NB4 (cell line): ENCODE data around the gene IL5RA.

Experiments used
- DNase-seq: peaks from one replicate; pipeline ENCODE4 v3.0.0; 2010; ENCODE audit warnings: low read depth
- H3K4me3 ChIP-seq: one replicate; pipeline ENCODE4 v1.5.1; 2011; ENCODE audit warnings: mild to moderate bottlenecking, low read depth, low read length, moderate library complexity
- MYC ChIP-seq: IDR thresholded peaks from 2 replicates; pipeline ENCODE4 v1.6.1; 2011; ENCODE audit warnings: low read depth, low read length
- POLR2A ChIP-seq: IDR thresholded peaks from 2 replicates; pipeline ENCODE4 v1.6.1; 2011; ENCODE audit warnings: mild to moderate bottlenecking; ENCODE audit not compliant: insufficient read length; ENCODE audit errors: extremely low read depth
- TF ChIP-seq, protein P1 (sequence below): IDR thresholded peaks from one replicate; pipeline ENCODE4 v1.5.1; 2012; ENCODE audit warnings: low read depth, low read length
- TF ChIP-seq, protein P2 (sequence below): IDR thresholded peaks from 2 replicates; pipeline ENCODE4 v1.6.1; 2011; ENCODE audit warnings: low read depth, low read length

IL5RA gene

GRCh38 chr3:3068358-3068881 lies 41.8 kb downstream of the IL5RA start:
- no peak for DNase-seq
- H3K4me3 ChIP-seq, result no peak overlapping the region
- TF ChIP-seq, protein P1, sequence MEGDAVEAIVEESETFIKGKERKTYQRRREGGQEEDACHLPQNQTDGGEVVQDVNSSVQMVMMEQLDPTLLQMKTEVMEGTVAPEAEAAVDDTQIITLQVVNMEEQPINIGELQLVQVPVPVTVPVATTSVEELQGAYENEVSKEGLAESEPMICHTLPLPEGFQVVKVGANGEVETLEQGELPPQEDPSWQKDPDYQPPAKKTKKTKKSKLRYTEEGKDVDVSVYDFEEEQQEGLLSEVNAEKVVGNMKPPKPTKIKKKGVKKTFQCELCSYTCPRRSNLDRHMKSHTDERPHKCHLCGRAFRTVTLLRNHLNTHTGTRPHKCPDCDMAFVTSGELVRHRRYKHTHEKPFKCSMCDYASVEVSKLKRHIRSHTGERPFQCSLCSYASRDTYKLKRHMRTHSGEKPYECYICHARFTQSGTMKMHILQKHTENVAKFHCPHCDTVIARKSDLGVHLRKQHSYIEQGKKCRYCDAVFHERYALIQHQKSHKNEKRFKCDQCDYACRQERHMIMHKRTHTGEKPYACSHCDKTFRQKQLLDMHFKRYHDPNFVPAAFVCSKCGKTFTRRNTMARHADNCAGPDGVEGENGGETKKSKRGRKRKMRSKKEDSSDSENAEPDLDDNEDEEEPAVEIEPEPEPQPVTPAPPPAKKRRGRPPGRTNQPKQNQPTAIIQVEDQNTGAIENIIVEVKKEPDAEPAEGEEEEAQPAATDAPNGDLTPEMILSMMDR, result no peak
- TF ChIP-seq POLR2A, result no peak
- TF ChIP-seq, protein P2, sequence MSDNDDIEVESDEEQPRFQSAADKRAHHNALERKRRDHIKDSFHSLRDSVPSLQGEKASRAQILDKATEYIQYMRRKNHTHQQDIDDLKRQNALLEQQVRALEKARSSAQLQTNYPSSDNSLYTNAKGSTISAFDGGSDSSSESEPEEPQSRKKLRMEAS, result no peak

DNA sequence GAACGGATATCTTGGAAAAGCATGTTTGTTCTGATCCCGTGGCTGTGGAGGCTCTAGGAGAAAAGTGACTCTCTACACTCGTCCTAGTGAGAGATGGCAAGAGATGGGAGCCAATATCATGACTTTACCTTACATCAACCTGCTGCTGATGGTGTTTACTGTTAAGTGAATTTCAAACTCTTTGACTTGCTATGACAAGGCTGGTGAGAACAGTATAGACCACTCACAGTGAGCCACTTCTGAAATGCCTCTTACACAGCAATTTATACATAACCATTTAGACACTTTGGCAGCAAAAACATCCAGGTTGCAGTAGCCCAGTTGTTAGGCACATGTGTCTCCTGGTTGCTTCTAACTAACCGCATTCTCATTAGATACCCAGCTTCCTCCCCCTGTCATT lies 43.3 kb downstream of the IL5RA start:
- TF ChIP-seq MYC (no peak), POLR2A (no peak)
- TF ChIP-seq, protein P2, result no peak
- TF ChIP-seq, protein P1, result no peak
- no peak for DNase-seq
- H3K4me3 ChIP-seq, result no peak overlapping the region

DNA sequence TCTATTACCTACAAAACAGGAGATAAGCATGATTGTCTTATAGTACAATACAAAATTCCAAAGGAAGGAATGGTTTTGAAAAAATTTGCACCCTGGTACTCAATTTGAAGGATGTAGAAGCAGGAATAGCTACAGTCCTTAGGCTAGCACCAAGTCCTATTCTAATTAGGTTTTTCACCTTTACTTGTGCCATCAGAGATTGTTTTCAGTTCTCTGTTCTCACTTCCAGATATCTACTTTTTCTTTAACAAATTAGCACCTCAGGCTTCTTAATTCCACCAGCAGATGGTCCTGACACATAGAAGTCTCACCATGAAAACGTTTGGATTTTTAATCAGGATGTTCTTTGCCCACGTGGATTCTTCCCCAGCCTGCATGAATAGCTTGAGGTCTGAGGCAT lies 43.8 kb downstream of the IL5RA start:
- TF ChIP-seq POLR2A, result no peak
- TF ChIP-seq, protein P1, result no peak
- TF ChIP-seq, protein P2, result no peak
- TF ChIP-seq MYC, result no peak
- DNase-seq, result no peak
- H3K4me3 ChIP-seq, result no peak overlapping the region

DNA sequence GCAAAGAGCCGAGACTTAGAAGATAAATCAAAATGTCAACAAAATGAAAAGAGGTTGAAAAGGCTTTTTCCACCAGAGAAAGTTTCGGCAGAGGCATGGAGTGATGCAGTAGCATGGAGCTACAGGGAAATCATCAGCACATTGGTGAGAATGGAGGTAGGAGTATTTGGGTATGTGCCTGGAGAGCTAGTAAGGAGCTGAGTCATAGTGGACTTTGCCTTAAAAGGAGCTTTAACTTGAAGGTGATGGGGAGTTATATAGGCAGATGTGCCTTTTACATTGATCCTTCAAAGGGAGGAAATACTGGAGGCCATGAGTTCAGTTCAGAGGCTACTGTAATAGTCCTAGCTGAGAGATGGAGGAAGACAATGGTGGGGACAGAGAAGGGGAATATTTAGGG lies 44.3 kb downstream of the IL5RA start:
- H3K4me3 ChIP-seq, result no peak overlapping the region
- DNase-seq, result no peak
- no peak for TF ChIP-seq POLR2A
- TF ChIP-seq MYC, result no peak
- TF ChIP-seq, protein P1, result no peak
- TF ChIP-seq, protein P2, result no peak

GRCh38 chr3:3064297-3064696 lies 45.9 kb downstream of the IL5RA start:
- no peak for DNase-seq
- H3K4me3 ChIP-seq, result no peak overlapping the region
- TF ChIP-seq, protein P2, result no peak
- no peak for TF ChIP-seq MYC
- no peak for TF ChIP-seq POLR2A
- TF ChIP-seq, protein P1, result no peak

- DNase-seq, result no peak
- TF ChIP-seq, protein P1, result no peak
- TF ChIP-seq, protein P2, result no peak
- TF ChIP-seq POLR2A (no peak), MYC (no peak)
- no peak overlapping the region for H3K4me3 ChIP-seq
Observed at GRCh38 chr3:3059645-3060044, 50.5 kb downstream of the IL5RA start.
